HUES64 (cell line): Measurements from ENCODE around the gene HOXB8.

Source experiments
- H3K27ac ChIP-seq: 2 replicates; pipeline ENCODE4 v1.7.0; 2013; ENCODE audit warnings: low read depth, low read length, inconsistent platforms
- H3K27me3 ChIP-seq: 2 replicates; pipeline ENCODE4 v1.6.1; 2013; ENCODE audit warnings: mild to moderate bottlenecking, low read length; ENCODE audit not compliant: insufficient read depth
- H3K36me3 ChIP-seq: 2 replicates; pipeline ENCODE4 v1.6.1; 2013; ENCODE audit warnings: mild to moderate bottlenecking, low read length; ENCODE audit not compliant: insufficient read depth
- H3K4me1 ChIP-seq: 2 replicates; pipeline ENCODE4 v1.6.1; 2013; ENCODE audit warnings: mild to moderate bottlenecking, low read length, moderate library complexity; ENCODE audit not compliant: insufficient read depth
- H3K4me3 ChIP-seq: 2 replicates; pipeline ENCODE4 v1.5.1; 2013; ENCODE audit warnings: mild to moderate bottlenecking, low read length, moderate library complexity
- H3K9ac ChIP-seq: 2 replicates; pipeline ENCODE4 v1.6.1; 2013; ENCODE audit warnings: mild to moderate bottlenecking, low read depth, low read length
- H3K9me3 ChIP-seq: 2 replicates; pipeline ENCODE4 v1.6.1; 2013; ENCODE audit warnings: low read depth, low read length; ENCODE audit not compliant: insufficient read depth
- WGBS: fragments of 150-250, 120-280 bp; methylation state at CpG from one replicate; pipeline ENCODE4 v1.1.7; 2013; ENCODE audit warnings: missing lambda C conversion rate; 5-methylcytosine and 5-hydroxymethylcytosine counted together

The HOXB8 gene

DNA sequence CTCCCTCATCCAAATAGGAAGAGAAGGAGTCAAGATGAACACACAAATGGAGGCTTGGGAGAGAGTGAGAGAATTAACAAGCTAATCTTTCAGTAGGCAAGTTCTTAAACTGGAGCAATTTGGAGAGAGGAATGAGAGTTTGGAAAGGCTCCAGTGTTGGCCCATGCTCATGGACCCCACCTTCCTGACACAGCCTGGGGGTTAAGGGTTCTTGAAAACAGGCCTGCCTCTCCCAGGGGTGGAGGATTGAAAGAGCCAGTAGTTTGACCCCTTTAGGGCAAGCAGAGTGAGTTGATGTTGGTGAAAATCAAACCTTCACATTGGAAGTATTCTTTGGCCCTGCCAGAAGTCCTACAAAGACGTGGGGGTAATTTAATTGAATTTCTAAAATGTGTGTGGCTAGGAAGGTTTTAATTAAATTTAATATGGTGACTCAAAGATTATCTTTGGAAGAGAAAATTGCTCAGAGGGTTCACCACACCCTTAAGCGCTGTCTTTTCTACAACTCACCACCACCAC, 30.8 kb downstream of the HOXB8 start:
- H3K27ac ChIP-seq = no peak overlapping the region
- H3K9me3 ChIP-seq = no peaks in the 10 kb centered on the region
- peaks cover 100% of the 10 kb centered on the region for H3K27me3 ChIP-seq
- no peaks in the 10 kb centered on the region for H3K36me3 ChIP-seq
- 19% methylated on average over 2 of the region's 2 CpGs for WGBS
- H3K4me3 ChIP-seq = no peak overlapping the region
- no peak overlapping the region for H3K9ac ChIP-seq
- H3K4me1 ChIP-seq = no peaks in the 10 kb centered on the region

- WGBS = no CpG with 5 or more reads among the region's 3 CpGs
- Histone ChIP-seq H3K9me3 (no peaks in the 10 kb centered on the region), H3K27me3 (peaks cover 100% of the 10 kb centered on the region), H3K9ac (no peak overlapping the region), H3K4me3 (no peak overlapping the region), H3K36me3 (no peaks in the 10 kb centered on the region), H3K4me1 (no peaks in the 10 kb centered on the region), H3K27ac (no peak overlapping the region)
These were observed 31.3 kb downstream of the HOXB8 start for GRCh38 chr17:48583708-48584222.

GRCh38 chr17:48582750-48583069, 32.4 kb downstream of the HOXB8 start:
- peaks cover 100% of the 10 kb centered on the region for H3K27me3 ChIP-seq
- no peaks in the 10 kb centered on the region for H3K36me3 ChIP-seq
- no peak overlapping the region for H3K9ac ChIP-seq
- H3K27ac ChIP-seq = no peak overlapping the region
- H3K4me1 ChIP-seq = no peaks in the 10 kb centered on the region
- no peaks in the 10 kb centered on the region for H3K9me3 ChIP-seq
- H3K4me3 ChIP-seq = no peak overlapping the region
- WGBS = 12% methylated on average over 7 of the region's 7 CpGs

DNA sequence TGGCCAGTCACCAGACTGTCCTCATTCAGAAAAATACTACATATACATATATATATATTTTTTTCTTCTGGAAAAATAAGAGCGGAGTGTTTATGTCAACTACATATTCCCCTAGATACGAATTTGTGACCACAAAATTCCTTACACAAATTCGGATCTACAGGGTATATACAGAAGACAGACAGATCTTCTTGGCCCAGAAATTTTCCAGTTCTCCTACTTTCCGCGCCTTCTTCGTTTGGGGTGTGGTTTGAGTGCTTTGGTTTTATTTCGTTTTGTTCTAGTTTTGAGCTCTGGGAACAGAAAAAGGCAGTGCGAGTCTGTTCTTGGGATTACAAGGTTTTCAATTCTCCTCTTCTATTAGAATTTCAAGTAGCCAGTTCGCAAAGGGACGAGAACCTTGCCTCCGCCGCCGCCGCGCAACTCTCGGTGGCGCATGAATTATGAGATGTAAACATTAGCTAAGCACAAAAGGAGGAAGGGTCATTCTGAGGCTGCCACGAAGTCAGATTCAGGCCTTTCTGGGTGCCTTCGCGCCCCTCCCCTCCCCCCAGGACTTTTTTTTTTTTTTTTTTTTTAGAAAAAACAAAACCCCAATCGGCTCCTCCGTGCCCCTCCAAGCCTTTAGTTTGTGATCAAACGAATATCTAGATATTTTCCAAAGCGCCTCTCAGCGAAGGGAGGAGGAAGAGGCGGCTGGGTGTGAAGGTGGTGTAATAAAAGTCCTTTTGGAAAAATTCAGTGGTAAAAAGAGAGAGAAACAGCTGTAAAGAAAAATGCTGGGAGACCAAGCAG, 35.1 kb downstream of the HOXB8 start:
- H3K4me3 ChIP-seq = no peak overlapping the region
- no peaks in the 10 kb centered on the region for H3K9me3 ChIP-seq
- 0 out of 2 replicates have a peak, but pooled peaks cover 4% of the 10 kb centered on the region for H3K4me1 ChIP-seq
- peaks cover 100% of the 10 kb centered on the region for H3K27me3 ChIP-seq
- 2% methylated on average over 24 of the region's 26 CpGs for WGBS
- H3K27ac ChIP-seq = no peak overlapping the region
- H3K9ac ChIP-seq = no peak overlapping the region
- no peaks in the 10 kb centered on the region for H3K36me3 ChIP-seq

GRCh38 chr17:48579471-48579759, 35.7 kb downstream of the HOXB8 start:
- H3K4me3 ChIP-seq = no peak overlapping the region
- WGBS = 0% methylated on average over 3 of the region's 7 CpGs
- H3K9ac ChIP-seq = no peak overlapping the region
- H3K9me3 ChIP-seq = no peaks in the 10 kb centered on the region
- no peak overlapping the region for H3K27ac ChIP-seq
- H3K4me1 ChIP-seq = 0 out of 2 replicates have a peak, but pooled peaks cover 4% of the 10 kb centered on the region
- no peaks in the 10 kb centered on the region for H3K36me3 ChIP-seq
- peaks cover 100% of the 10 kb centered on the region for H3K27me3 ChIP-seq

DNA sequence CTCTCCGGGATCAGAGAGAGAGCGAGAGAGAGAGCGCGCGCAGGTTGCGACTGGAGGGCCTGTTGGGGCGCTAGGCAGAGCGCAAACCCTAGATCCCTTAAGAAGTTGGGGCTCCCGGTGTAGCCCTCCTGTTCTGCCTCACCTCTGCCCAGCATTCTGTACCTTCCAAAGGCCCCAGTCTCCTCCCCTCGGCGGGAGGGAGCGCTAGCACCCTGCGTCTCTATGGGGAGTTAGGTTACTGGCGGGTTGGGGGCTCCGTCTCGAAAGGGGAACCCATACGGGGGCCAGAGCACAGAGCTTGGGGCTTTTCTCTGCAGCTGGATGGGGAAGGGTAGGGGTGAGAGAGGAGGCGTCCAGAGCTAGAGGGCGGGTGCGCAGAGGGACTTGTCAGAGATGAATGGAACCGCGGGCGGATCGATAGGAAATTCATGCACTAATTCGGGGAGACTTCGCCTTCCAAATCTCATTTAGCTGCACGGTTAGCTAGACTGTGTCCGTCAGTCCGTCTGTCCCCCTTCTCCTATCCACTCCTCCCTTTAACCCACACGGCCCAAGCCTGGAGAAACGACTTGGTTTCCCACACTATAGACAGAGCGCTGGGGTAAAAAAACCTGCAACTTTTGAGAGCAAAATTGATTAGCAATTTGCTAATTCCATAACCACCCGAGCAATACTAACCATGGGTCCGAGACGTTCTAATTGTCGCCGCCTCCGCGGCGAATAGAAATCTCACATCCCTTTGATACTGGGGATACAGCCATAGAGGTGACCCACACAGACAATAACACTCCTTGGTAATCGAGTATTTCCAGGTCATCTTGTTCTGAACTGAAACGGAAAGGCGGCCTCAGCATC, 36.2 kb downstream of the HOXB8 start:
- H3K27ac ChIP-seq = no peak overlapping the region
- H3K27me3 ChIP-seq = peaks cover 100% of the 10 kb centered on the region
- no peaks in the 10 kb centered on the region for H3K9me3 ChIP-seq
- no peak overlapping the region for H3K9ac ChIP-seq
- 0 out of 2 replicates have a peak overlapping the region, but pooled peaks have one; percentile 29 for H3K4me3 ChIP-seq
- no peaks in the 10 kb centered on the region for H3K36me3 ChIP-seq
- H3K4me1 ChIP-seq = 0 out of 2 replicates have a peak, but pooled peaks cover 4% of the 10 kb centered on the region
- WGBS = 3% methylated on average over 42 of the region's 43 CpGs

DNA sequence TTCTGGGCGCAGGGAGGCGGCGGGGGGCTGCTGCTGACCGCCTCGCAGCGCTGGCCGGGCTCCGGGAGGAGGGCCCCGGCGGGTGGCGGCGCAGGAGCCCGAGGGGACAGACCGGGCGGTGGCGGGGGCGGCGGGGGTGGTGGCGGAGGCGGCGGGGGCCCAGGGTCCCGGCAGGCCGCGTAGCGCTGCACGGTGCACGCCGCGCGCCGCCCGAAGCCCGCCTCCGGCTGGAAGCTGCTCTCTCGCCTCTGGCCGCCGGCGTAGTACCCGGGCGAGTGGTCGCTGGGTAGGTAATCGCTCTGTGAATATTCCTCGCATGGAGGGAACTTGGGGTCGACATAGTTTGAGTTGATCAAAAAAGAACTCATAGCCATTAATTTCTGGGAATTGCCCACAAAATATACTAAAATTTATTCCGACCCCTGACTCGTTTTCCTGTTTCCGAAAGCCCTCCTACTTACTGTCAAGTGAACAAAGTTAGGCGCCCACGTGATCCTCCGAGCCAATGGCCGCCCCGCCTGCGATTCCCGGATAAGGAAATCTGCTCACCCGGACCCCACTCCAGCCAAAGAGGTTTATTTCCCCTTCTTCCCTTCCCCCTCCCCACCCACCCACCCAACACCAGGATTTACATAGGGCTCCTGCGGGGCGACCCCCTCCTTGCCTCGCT, 37.0 kb downstream of the HOXB8 start, which contains the start of gene HOXB4:
Gene HOXB4, minus strand, starts transcription at position 405 of the 670 bp plus-strand sequence. Its CDS starts 31 bp downstream, at position 374.
- Histone ChIP-seq H3K36me3 (no peaks in the 10 kb centered on the region), H3K27ac (no peak within 1 kb of the TSS), H3K27me3 (peaks cover 100% of the 10 kb centered on the region), H3K4me3 (peak within 1 kb of the TSS; percentile 49), H3K4me1 (0 out of 2 replicates have a peak, but pooled peaks cover 4% of the 10 kb centered on the region), H3K9ac (no peak within 1 kb of the TSS), H3K9me3 (no peaks in the 10 kb centered on the region)
- WGBS = under 1% methylated on average over 58 of the region's 58 CpGs

DNA sequence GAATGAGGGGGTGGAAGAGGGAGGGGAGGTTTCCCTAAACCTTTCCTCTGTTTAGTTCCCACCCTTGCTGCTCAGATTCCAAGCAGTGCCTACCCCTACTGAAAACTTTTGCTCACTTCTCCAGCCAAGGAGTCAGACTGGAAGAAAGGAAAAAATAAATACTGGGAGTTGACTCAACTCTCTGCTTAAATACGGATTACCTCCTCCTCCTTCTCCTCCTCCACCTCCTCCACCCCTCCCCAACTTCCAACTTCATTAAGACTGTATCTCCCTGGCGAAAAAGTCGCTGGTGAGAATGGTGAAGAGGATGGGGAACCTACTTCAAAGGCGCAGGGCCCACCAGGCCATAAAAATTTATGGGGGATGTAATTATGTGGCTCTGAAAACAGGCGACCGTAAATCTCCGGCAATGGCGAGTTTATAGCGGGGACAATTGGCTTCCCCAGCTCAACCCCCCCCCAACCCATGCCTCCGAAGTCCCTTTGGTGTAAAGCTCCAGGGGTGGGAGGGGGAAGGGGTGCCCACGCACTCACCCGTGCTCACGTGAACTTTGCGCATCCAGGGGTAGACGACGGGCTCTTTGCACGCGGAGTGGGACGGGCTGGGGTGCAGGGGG, 37.7 kb downstream of the HOXB8 start:
- Histone ChIP-seq H3K4me3 (no peak overlapping the region), H3K4me1 (0 out of 2 replicates have a peak, but pooled peaks cover 4% of the 10 kb centered on the region), H3K9me3 (no peaks in the 10 kb centered on the region), H3K9ac (no peak overlapping the region), H3K27ac (no peak overlapping the region), H3K36me3 (no peaks in the 10 kb centered on the region), H3K27me3 (peaks cover 100% of the 10 kb centered on the region)
- WGBS = under 1% methylated on average over 18 of the region's 19 CpGs

DNA sequence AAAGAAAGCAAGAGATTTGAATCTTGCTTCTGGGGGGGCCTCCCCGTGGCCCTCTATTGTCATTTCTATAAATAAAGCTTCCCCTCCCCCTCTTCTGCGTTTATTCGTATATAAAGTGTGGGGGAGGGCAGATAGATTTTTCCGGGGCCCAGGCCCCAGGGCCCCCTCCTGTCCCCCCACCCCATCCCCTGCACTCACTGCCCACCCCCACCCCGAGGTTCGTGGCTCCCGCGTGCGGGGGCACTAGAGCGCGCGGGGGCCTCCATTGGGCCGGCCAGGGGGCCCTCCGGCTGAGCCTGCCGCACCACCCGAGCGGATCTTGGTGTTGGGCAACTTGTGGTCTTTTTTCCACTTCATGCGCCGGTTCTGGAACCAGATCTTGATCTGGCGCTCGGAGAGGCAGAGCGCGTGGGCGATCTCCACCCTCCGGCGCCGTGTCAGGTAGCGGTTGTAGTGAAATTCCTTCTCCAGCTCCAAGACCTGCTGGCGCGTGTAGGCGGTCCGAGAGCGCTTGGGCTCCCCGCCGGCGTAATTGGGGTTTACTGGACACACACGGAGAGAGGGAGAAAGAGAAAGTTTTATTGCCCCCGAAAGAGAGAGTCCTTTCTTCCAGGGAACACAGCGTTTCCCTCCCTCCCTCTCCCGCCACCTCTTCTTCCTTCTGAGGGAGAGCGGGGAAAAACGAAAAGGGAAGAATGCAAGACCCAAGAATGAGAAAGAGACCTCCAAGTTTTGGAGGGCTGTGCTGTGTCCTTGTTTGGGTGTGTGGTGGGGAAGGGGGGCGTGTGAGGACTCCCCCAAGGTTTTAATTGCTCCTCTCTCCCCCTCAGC, 38.4 kb downstream of the HOXB8 start:
- Histone ChIP-seq H3K4me3 (no peak overlapping the region), H3K4me1 (0 out of 2 replicates have a peak, but pooled peaks cover 4% of the 10 kb centered on the region), H3K9me3 (no peaks in the 10 kb centered on the region), H3K9ac (no peak overlapping the region), H3K27me3 (peaks cover 100% of the 10 kb centered on the region), H3K27ac (no peak overlapping the region), H3K36me3 (no peaks in the 10 kb centered on the region)
- WGBS = 3% methylated on average over 35 of the region's 43 CpGs
